H9 (cell line): ENCODE results near the gene DESI2. TPM values are rescaled to one million over a fixed set of nuclear protein-coding genes. Genes with fewer than 3 reads are reported as not detected.
A peak's percentile ranks its signal among the peaks of the same experiment; 100 is the strongest.

Experiments
- DNase-seq: peaks from one replicate; pipeline ENCODE4 v3.0.0-alpha.2; 2017
- H2AFZ ChIP-seq: one replicate; pipeline ENCODE4 v1.6.1; 2013; ENCODE audit warnings: mild to moderate bottlenecking, low read length, control low read depth, moderate library complexity
- H2AK5ac ChIP-seq: 2 replicates; pipeline ENCODE4 v1.6.1; 2013; ENCODE audit warnings: low read length, control low read depth, mixed read lengths; ENCODE audit not compliant: insufficient read length
- H2BK120ac ChIP-seq: one replicate; pipeline ENCODE4 v1.6.1; 2013; ENCODE audit warnings: low read depth, mild to moderate bottlenecking, low read length, control low read depth, inconsistent platforms; ENCODE audit not compliant: poor library complexity, severe bottlenecking
- H2BK12ac ChIP-seq: 2 replicates; pipeline ENCODE4 v1.6.1; 2013; ENCODE audit warnings: low read length, control low read depth, mixed read lengths, low read depth; ENCODE audit not compliant: insufficient read length
- H2BK15ac ChIP-seq: 2 replicates; pipeline ENCODE4 v1.6.1; 2013; ENCODE audit warnings: low read depth, low read length, control low read depth
- H2BK20ac ChIP-seq: one replicate; pipeline ENCODE4 v1.6.1; 2013; ENCODE audit warnings: low read depth, mild to moderate bottlenecking, low read length, control low read depth, inconsistent platforms; ENCODE audit not compliant: poor library complexity, severe bottlenecking
- H2BK5ac ChIP-seq: 2 replicates; pipeline ENCODE4 v1.6.1; 2013; ENCODE audit warnings: low read length, control low read depth, mixed read lengths; ENCODE audit not compliant: insufficient read length
- H3K14ac ChIP-seq: 2 replicates; pipeline ENCODE4 v1.6.1; 2013; ENCODE audit warnings: low read length, control low read depth; ENCODE audit not compliant: insufficient read depth
- H3K18ac ChIP-seq: 2 replicates; pipeline ENCODE4 v1.6.1; 2013; ENCODE audit warnings: low read depth, mild to moderate bottlenecking, mixed read lengths, low read length, control low read depth; ENCODE audit not compliant: insufficient read length
- H3K23ac ChIP-seq: 2 replicates; pipeline ENCODE4 v1.6.1; 2013; ENCODE audit warnings: low read length, control low read depth, mixed read lengths, low read depth; ENCODE audit not compliant: insufficient read length
- H3K23me2 ChIP-seq: 2 replicates; pipeline ENCODE4 v1.6.1; 2013; ENCODE audit warnings: low read depth, mild to moderate bottlenecking, mixed read lengths, low read length, control low read depth; ENCODE audit not compliant: insufficient read length, poor library complexity, severe bottlenecking
- H3K27ac ChIP-seq: 2 replicates; pipeline ENCODE4 v1.5.1; 2013; ENCODE audit warnings: low read length, control low read depth, mixed read lengths, low read depth; ENCODE audit not compliant: insufficient read length
- H3K27me3 ChIP-seq: 2 replicates; pipeline ENCODE4 v1.6.1; 2013; ENCODE audit warnings: low read length, control low read depth, inconsistent platforms; ENCODE audit not compliant: insufficient read depth
- H3K4ac ChIP-seq: 2 replicates; pipeline ENCODE4 v1.6.1; 2013; ENCODE audit warnings: low read depth, mild to moderate bottlenecking, control low read depth, inconsistent platforms, low read length, moderate library complexity
- H3K4me1 ChIP-seq: 2 replicates; pipeline ENCODE4 v1.6.1; 2013; ENCODE audit warnings: low read length, control low read depth, inconsistent platforms; ENCODE audit not compliant: insufficient read depth
- H3K4me2 ChIP-seq: 2 replicates; pipeline ENCODE4 v1.6.1; 2013; ENCODE audit warnings: low read length, control low read depth, mixed read lengths; ENCODE audit not compliant: insufficient read length, insufficient read depth
- H3K56ac ChIP-seq: 2 replicates; pipeline ENCODE4 v1.6.1; 2013; ENCODE audit warnings: low read depth, mild to moderate bottlenecking, mixed read lengths, low read length, control low read depth; ENCODE audit not compliant: insufficient read length
- H3K79me1 ChIP-seq: 2 replicates; pipeline ENCODE4 v1.6.1; 2013; ENCODE audit warnings: low read depth, mild to moderate bottlenecking, moderate library complexity, low read length, control low read depth, inconsistent platforms; ENCODE audit not compliant: insufficient read depth, poor library complexity, severe bottlenecking
- H3K79me2 ChIP-seq: 2 replicates; pipeline ENCODE4 v1.6.1; 2013; ENCODE audit warnings: low read length, control low read depth, inconsistent platforms; ENCODE audit not compliant: insufficient read depth
- H3K9ac ChIP-seq: 2 replicates; pipeline ENCODE4 v1.6.1; 2013; ENCODE audit warnings: low read length, control low read depth, mixed read lengths; ENCODE audit not compliant: insufficient read length; ENCODE audit errors: extremely low read depth
- H3K9me3 ChIP-seq: one replicate; pipeline ENCODE4 v1.6.1; 2013; ENCODE audit warnings: low read depth, low read length, inconsistent platforms; ENCODE audit not compliant: control insufficient read depth
- H3T11ph ChIP-seq: one replicate; pipeline ENCODE4 v1.6.1; 2013; ENCODE audit warnings: mild to moderate bottlenecking, low read length, control low read depth, inconsistent platforms
- H4K20me1 ChIP-seq: one replicate; pipeline ENCODE4 v1.6.1; 2013; ENCODE audit not compliant: control insufficient read depth, insufficient read length, insufficient read depth
- H4K5ac ChIP-seq: 2 replicates; pipeline ENCODE4 v1.6.1; 2013; ENCODE audit warnings: low read depth, mild to moderate bottlenecking, mixed read lengths, low read length, control low read depth; ENCODE audit not compliant: insufficient read length
- H4K8ac ChIP-seq: replicated peaks from 2 replicates; pipeline ENCODE4 v1.6.1; 2013; ENCODE audit warnings: low read length, control low read depth, mixed read lengths, low read depth; ENCODE audit not compliant: insufficient read length
- H4K91ac ChIP-seq: 2 replicates; pipeline ENCODE4 v1.6.1; 2013; ENCODE audit warnings: low read depth, mild to moderate bottlenecking, moderate library complexity, mixed read lengths, low read length, control low read depth; ENCODE audit not compliant: insufficient read length
- H3K27ac Mint-ChIP-seq, 3 experiments: 2 replicates in 2 of 3; 3 replicates in 1 of 3; pipeline ENCODE4 v1.8.0; 2020 to 2021; ENCODE audit warnings: mixed read lengths in 3 of 3, mild to moderate bottlenecking in 1 of 3, moderate library complexity in 1 of 3
- H3K27me3 Mint-ChIP-seq: 2 replicates; pipeline ENCODE4 v1.8.0; 2021; ENCODE audit warnings: low read depth, mild to moderate bottlenecking, moderate library complexity, mixed read lengths
- H3K36me3 Mint-ChIP-seq, 3 experiments: 2 replicates in 2 of 3; 3 replicates in 1 of 3; pipeline ENCODE4 v1.8.0; 2020 to 2021; ENCODE audit warnings: low read depth in 3 of 3, mixed read lengths in 3 of 3; ENCODE audit not compliant: insufficient read depth in 1 of 3
- H3K4me1 Mint-ChIP-seq, 2 experiments: 2 replicates each; pipeline ENCODE4 v1.8.0; 2020; ENCODE audit warnings: mixed read lengths in 2 of 2
- H3K4me3 Mint-ChIP-seq, 2 experiments: 2 replicates in 1 of 2; 3 replicates in 1 of 2; pipeline ENCODE4 v1.8.0; 2020 to 2021; ENCODE audit warnings: mild to moderate bottlenecking in 2 of 2, mixed read lengths in 2 of 2, moderate library complexity in 1 of 2
- H3K9me3 Mint-ChIP-seq, 2 experiments: 2 replicates in 1 of 2; 3 replicates in 1 of 2; pipeline ENCODE4 v1.8.0; 2020; ENCODE audit warnings: mild to moderate bottlenecking in 2 of 2, mixed read lengths in 2 of 2, moderate library complexity in 1 of 2
- CTCF ChIP-seq: fragments of 200-600 bp; sonication (generic); conservative IDR thresholded peaks from 3 replicates; pipeline ENCODE4 v1.8.0; 2021; ENCODE audit warnings: antibody characterized with exemption, mild to moderate bottlenecking
- WGBS: extraction: QIAGEN DNeasy Blood & Tissue Kit; methylation state at CpG from one replicate; pipeline ENCODE4 v1.1.7; 2013; ENCODE audit warnings: missing lambda C conversion rate, low lambda C conversion rate, mixed read lengths; ENCODE audit not compliant: insufficient read length; ENCODE audit errors: extremely low coverage; 5-methylcytosine and 5-hydroxymethylcytosine counted together
- total RNA-seq: library from RNA; stranded (reverse); gene quantifications from 2 replicates; pipeline ENCODE4 v1.2.1, GENCODE V29; 2021

The DESI2 gene
- total RNA-seq, 1 experiment from 2014 or later: 89.9 TPM

DNA sequence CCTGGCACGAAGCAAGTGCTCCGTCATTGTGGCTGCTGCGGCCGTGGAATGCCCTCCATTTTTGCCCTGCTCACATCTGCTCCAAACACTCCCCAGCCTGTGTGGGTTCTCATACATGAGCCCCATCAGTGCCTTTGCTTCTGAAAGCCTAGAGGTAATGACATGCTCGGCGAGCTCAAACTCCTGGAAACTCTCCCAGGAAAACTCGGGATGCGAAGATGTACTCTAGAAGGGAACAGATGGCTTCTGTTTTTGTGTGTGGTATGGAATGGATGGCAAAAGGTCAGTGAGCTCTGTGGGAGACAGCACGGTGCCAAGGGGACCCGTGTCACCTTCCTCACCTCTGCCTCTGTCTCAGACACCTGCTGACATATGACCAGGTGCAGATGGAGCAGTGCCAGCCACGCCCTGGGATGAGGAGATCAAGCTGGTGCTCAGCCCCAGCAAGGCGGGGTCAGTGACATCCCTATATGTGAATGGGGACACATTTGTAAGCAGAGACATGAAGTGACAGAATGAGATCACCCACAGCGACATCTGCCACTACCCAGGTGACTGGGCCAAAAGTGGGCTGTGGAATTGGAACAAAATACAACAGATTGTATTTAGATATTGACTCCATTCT, 98.5 kb downstream of the DESI2 start:
- H3K27me3 Mint-ChIP-seq: no peaks in the 10 kb centered on the region
- H2BK15ac ChIP-seq: no peak overlapping the region

More for the DNA sequence above, 98.5 kb downstream of the DESI2 start:
- Histone ChIP-seq H2AFZ (no peak overlapping the region), H3K9ac (no peak overlapping the region), H3K56ac (no peak overlapping the region), H4K8ac (no peak overlapping the region), H3K27ac (no peak overlapping the region), H3K9me3 (no peaks in the 10 kb centered on the region), H3K79me2 (no peaks in the 10 kb centered on the region), H2AK5ac (no peak overlapping the region), H2BK12ac (no peak overlapping the region), H2BK120ac (no peak overlapping the region), H4K91ac (no peak overlapping the region), H3K79me1 (no peaks in the 10 kb centered on the region), H2BK20ac (no peak overlapping the region), H3K23me2 (no peaks in the 10 kb centered on the region), H3K4me2 (no peak overlapping the region), H3K23ac (no peak overlapping the region), H4K20me1 (no peaks in the 10 kb centered on the region), H2BK5ac (no peak overlapping the region), H3K27me3 (no peaks in the 10 kb centered on the region), H3K4me1 (no peaks in the 10 kb centered on the region), H3K14ac (no peak overlapping the region; the same call in 1 of the 2 replicates), H3K18ac (no peak overlapping the region), H4K5ac (no peak overlapping the region), H3K4ac (no peak overlapping the region), H3T11ph (no peak overlapping the region)
- Mint-ChIP-seq H3K4me1 (peaks cover 8 to 9% of the 10 kb centered on the region in 2 experiments), H3K4me3 (no peak overlapping the region), H3K9me3 (no peaks in the 10 kb centered on the region), H3K36me3 (no peaks in the 10 kb centered on the region), H3K27ac (peak overlapping the region in 1 of 3 experiments; percentile 30; a peak in 1 of 7 replicates)
- TF ChIP-seq CTCF: no peak
- no peak for DNase-seq
- WGBS: no CpG with 5 or more reads among the region's 13 CpGs
